Measurements from ENCODE around the gene FMR1.

DNA sequence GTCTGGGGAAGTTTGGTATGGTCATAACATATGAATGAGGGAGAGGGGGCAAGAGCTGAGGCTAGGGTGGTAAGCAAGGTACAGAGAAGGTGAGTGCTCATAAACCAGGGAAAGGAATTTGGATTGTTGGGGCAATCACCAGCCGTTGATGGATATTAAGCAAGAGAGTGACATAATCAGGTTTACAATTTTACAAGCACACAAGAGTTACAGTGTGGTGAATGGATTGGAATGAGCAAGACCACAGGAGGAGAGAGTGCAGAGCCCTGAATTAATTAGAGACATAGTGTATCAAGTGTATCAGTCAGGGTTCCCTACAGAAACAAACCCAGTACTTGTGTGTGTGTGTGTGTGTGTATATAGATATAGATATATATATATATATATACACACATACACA lies 50.8 kb downstream of the FMR1 start:
- TF ChIP-seq, protein P1, sequence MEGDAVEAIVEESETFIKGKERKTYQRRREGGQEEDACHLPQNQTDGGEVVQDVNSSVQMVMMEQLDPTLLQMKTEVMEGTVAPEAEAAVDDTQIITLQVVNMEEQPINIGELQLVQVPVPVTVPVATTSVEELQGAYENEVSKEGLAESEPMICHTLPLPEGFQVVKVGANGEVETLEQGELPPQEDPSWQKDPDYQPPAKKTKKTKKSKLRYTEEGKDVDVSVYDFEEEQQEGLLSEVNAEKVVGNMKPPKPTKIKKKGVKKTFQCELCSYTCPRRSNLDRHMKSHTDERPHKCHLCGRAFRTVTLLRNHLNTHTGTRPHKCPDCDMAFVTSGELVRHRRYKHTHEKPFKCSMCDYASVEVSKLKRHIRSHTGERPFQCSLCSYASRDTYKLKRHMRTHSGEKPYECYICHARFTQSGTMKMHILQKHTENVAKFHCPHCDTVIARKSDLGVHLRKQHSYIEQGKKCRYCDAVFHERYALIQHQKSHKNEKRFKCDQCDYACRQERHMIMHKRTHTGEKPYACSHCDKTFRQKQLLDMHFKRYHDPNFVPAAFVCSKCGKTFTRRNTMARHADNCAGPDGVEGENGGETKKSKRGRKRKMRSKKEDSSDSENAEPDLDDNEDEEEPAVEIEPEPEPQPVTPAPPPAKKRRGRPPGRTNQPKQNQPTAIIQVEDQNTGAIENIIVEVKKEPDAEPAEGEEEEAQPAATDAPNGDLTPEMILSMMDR (IDR thresholded peaks at IDR 0.05): no peak
- TF ChIP-seq POLR2A (IDR thresholded peaks at IDR 0.05): no peak
- TF ChIP-seq EP300 (IDR thresholded peaks at IDR 0.05): no peak
